Pons (tissue), 1 donor: Measurements from ENCODE around the gene FAM204A.

Experiments used
- DNase-seq: peaks from one replicate; pipeline ENCODE4 v3.0.0-alpha.2; 2016; ENCODE audit warnings: low spot score

Gene FAM204A

GRCh38 chr10:118330295-118331076, 11.6 kb downstream of the FAM204A start:
- no peak for DNase-seq

DNA sequence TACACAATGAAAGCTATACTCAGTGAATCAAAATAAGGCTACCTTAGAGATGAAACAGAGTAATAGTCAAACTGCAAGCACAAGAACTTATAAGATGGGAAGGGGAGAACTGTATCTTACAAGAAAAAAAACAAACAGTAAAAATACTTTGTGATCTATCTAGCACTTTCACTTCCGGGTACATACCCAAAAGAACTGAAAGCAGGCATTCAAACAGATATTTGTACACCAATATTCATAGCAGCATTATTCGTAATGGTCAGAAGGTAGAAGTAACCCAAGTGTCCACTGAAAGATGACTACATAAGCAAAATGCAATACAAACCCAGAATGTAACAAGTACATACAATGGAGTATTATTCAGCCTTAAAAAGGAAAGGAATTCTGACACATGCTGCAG, 18.0 kb downstream of the FAM204A start:
- DNase-seq = no peak

DNA sequence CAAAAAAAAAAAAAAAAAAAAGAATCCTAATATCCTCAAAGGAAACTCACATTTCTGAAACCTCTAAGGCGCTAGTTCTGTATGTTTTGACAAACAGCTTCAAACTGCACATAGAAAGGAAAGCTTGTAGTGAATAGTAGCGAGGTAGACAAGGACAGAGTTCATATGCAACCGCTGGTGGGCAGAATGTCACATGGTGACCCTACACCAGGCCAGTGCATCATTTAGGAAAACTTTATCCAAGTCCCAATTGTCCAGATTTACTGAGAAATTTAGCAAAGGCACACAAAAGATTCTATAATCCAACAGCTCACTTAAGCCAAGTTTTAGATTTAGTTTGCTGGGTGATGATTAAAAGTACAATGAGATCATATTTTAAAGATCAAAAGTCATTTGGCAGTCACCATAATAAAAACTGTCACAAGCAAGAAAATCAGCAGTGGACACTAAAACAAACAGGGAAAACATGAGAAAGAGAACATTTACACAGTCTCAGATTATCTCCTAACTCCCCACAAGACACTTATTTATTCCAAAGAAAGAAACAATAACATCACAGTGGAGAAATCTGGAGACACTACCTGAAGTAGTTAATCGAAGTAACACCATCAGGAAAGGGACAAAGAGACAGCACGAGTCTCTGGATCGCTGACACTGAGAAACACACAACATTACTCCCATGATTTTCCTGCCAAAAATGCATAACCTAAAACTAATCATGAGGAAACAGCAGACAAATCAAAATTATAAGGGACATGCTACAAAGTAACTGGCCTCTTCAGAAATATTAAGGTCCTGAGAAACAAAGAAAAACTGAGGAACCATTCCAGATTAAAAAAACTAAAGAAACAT, 20.2 kb downstream of the FAM204A start:
- DNase-seq = no peak

- DNase-seq = no peak
Measured at GRCh38 chr10:118315629-118316028, 26.5 kb downstream of the FAM204A start.

DNA sequence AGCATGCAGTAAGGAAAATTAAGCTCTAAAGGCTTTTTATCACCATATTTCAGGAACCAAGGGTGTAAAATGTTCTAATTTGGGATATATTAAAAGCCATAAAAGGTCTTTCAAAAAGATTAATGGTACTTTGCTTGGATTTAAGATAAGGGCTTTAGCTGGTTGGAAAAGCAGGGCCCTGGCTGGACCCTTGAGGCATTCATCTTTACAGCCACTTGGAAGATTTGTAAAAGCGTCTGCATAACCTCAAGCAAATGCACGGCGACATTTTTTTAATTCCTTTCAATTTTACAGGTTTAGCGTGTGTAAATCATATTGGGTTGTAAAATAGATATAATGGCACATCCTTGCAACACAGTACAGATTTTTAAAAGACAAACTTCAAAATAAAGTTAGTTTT, 27.2 kb downstream of the FAM204A start:
- no peak for DNase-seq

DNA sequence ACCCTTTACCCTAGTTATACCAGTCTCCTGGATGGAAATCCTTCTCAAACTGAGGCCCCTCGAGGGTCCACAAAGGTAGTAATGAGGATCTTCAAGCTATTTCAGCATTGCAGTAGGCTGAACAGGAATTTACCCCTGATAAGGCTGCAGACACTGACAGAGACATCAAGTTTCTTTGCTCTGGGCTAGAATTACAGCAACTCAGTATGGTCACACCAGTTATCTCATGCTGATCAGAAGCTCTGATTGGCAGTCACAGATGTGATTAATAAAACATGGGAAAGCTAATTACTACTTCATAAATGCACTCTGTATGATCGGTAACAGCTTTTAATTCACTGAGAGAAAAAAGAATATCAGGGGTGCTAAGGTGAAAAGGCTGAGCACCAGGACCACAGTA, 30.6 kb downstream of the FAM204A start:
- DNase-seq = no peak

DNA sequence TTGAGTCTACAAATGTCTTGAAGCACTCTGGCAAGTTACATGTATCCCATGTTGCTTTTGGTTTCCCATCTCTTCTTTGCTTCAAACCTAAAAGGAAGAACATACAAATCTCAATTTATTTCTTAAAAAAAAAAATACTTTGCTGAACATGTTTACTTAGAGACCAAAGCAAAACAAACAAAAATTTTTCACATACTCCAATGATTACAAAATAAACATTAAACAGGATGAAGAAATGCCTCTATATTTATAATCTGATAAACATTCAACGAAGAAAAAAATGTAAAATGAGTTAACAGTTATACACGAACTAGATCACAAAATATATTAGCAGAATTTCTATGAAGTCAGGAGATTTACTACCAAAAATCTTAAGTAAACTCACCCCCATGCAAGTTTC, 31.3 kb downstream of the FAM204A start:
- no peak for DNase-seq

DNA sequence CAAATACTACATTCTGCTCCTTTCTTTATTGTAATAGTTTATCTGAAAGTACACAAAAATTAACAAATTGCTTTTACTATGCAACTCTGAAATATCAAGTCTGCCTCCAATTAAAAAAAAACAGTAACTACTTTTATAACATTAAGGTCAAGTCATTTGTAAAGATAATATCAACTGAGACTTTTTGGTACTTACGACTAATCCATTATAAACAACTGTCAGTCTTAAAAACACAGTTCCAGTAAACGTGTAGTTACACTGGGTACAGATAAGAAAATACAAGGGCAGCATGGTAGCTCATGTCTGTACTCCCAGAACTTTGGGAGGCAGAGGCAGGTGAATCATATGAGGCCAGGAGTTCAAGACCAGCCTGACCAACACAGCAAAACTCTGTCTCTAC, 32.2 kb downstream of the FAM204A start:
- no peak for DNase-seq

GRCh38 chr10:118308664-118309063, 33.5 kb downstream of the FAM204A start:
- DNase-seq = no peak

- DNase-seq = no peak
Measured at GRCh38 chr10:118307859-118308258, 34.3 kb downstream of the FAM204A start.

DNA sequence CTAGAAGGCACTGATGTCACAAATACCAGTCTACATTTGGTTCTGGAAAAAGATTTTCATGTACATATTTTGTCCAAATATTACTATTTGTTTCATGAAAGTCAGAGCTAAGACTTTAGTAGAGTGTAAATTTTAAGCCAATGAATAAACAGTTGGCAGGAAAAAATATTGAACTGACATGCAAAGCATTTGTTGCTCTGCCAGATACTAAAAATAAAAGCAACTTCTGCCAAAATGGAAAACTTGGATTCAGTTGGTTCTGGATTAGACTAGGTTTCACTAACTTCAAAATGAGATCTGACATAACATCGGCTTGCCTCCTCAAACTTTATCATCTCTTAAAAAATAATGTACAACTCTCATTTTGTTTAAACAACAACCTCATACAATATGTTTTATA, 34.9 kb downstream of the FAM204A start:
- DNase-seq = peak; percentile 24

GRCh38 chr10:118305730-118306129, 36.4 kb downstream of the FAM204A start:
- no peak for DNase-seq

DNA sequence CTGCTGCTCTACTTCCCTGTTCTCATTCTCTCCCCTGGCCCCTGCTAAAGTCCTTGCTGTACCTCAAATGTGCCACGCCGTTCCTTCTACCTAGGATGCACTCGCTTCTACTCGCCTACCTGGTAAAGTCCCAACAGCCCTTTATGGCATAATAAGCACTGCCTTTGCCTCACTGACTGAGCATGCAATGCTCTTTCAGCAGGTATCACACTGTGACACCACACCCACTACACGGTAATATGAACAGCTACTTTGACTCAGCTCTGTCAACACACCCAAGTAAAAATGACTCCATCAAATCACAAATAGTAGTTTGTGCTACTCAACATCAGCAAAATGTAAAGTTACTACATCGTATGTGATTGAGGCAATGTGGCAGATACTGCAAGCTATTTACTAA, 37.6 kb downstream of the FAM204A start:
- DNase-seq = no peak

DNA sequence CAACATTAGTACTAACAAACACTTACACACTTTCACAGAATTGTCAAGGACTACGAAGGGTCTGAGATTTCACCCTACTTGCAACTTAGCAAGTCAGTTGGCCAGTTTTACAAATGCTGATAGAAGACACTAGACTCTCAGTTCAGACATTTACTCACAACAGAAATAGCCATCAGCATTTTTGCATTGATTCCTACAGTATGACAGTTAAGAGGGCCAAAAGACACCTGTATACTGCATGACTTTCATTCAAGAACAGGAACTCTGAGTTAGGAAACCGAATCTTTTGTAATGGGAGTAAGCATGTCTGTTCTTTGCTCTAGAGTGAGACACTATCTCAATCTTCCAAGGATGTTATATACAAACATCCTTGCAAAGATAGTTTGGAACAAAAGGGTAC, 40.9 kb downstream of the FAM204A start:
- no peak for DNase-seq

DNA sequence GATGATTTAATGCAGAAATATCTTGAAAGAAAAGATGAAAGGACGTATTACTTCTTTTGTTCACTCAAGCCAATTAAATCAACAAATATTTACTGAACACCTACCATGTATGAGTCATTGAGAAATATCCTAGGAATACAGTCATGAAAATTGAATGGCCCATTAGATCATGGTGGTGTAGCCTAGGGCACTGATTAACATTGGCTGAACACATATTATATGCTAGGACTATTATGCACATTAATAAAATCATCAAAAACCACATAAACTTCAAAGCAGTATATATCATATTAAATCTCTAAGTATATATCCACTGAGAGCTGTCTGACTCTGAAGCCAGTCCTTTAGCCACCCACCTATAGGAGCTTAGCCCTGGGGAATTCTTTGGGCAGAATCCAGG, 41.8 kb downstream of the FAM204A start:
- DNase-seq = no peak

DNA sequence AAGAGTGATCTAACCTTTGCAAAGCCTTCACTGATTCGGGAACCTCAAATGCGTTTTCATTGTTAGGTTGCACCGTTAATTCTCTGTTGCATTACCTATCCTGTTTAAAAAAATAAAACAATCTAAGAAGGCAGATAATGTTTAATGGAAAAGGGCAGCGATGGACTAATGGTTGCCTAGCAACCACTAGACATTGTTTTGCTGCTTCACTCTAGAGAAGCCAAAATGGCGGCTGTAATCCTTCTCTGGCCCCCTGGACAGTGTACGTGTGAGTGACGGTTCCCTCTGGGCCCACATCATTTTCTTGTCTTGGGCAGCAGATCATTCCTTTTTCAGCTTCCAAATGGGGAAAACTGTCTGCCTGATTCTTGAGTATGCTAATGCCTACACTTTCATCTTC, 43.3 kb downstream of the FAM204A start:
- no peak for DNase-seq

DNA sequence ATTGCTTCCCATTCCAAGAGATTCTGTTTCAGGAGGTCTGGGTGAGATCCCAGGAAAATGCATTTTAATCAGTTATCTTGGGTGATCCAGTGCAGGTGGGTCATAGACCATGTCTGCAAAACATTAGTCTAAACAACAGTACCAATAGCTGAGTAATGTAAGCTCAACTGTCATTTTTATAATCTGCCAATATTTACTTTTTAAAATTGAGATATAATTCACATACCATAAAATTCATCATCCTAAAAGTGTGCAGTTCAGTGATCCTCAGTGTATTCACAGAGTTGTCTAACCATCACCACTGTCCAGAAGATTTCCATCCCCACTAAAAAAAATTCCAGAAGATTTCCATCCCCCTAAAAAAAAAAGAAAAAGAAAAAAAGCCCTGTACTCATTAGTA, 51.0 kb downstream of the FAM204A start:
- DNase-seq = no peak

GRCh38 chr10:118290471-118290995, 51.6 kb downstream of the FAM204A start:
- no peak for DNase-seq

DNA sequence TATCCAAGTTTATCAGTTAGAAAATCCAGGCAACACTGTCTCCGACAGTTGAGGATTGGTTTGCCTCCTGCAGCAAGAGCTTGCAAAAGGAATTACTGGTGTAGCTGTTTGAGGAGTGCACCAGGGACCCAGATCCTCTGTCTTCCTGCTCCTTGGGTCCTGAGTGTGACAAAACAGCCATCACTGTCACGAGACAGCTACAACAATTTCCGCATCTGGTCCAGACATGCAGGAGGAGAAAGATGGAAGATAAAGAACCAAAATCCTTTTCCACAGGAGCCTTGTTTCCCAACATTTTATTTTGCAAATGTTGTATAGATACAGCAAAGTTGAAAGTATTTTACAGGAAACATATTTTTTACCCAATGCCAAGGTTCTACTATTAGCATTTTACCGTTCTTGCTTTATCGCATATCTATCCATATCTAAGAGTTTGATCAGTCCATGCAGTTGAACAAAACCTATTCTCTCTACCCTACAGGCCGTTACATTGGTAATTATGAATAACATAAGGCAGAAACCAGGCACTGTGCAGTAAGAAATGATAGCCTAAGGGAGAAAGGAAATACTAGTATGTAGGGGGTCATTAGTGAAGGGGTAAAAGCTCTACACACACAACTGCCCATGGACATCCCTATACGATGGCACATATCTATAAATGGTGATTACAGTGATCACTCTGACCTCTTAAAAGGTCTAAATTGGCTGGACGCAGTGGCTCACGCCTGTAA, 54.9 kb downstream of the FAM204A start:
- DNase-seq = no peak

- DNase-seq = no peak
Measured at GRCh38 chr10:118286051-118286838, 55.9 kb downstream of the FAM204A start.

DNA sequence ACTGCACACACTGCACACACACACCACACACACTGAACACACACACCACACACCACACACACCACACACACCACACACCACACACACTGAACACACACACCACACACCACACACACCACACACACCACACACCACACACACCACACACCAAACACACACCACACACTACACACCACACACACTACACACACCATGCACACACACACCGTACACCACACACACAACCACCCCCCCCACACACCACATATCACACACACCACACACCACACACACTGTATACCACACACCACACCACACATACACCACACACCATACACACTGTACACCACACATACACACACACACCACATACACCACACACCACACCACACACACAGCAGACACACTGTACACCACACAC, 59.5 kb downstream of the FAM204A start:
- DNase-seq = no peak

DNA sequence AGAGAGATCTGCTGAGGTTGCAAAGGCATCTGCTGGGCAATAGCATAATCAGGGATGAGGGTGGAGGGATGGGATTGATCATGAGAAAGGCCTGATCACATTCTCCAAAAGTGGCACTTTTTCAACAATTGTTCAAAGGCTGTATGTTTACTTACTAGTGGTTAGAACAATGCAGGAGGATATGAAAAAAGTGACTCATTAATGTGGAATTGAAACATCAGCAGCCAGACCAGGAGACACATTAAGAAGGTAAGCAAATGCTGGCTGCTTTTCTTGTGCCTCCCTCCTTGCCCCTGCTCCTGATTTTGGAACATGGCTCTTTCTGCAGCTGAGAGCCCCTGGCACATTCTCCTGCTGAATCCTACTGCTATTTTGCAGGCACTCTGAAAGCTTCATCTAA, 63.5 kb downstream of the FAM204A start:
- no peak for DNase-seq
